GM12878 (cell line): Measurements from ENCODE around the gene ASAP3. TPM values are rescaled to one million over a fixed set of nuclear protein-coding genes. Genes with fewer than 3 reads are reported as not detected.

ENCODE experiments used
- ATAC-seq: fragments of 200-7000 bp; cut with Tn5 transposase; 3 replicates; pipeline ENCODE4 v1.9.1; 2020; ENCODE audit warnings: mild to moderate bottlenecking, moderate library complexity
- BruUV-seq: library from RNA; stranded (reverse); fragments of 400-500 nt; replicated peaks from 2 replicates; lab custom pipeline; 2021; lab: Mats Ljungman, UMichigan
- CTCF ChIA-PET: fragments of 300-600 bp; sonication (Branson Sonifier 250); formaldehyde crosslinking; extraction: SDS; loops from one replicate; lab custom pipeline; 2021; ENCODE audit warnings: inconsistent platforms; lab: Yijun Ruan, JAX
- POLR2A ChIA-PET: fragments of 350-600 bp; formaldehyde crosslinking; extraction: SDS; loops from one replicate; lab custom pipeline; 2021; ENCODE audit warnings: inconsistent platforms; lab: Charles Lee
- RAD21 ChIA-PET: fragments of 300-600 bp; sonication (Branson Sonifier 250); formaldehyde crosslinking; loops from one replicate; lab custom pipeline; 2023; ENCODE audit warnings: antibody characterized with exemption; ENCODE audit not compliant: unreplicated experiment; lab: Charles Lee
- SMC1A ChIA-PET: fragments of 300-600 bp; sonication (Branson Sonifier 250); formaldehyde crosslinking; loops from one replicate; lab custom pipeline; 2023; ENCODE audit not compliant: unreplicated experiment, uncharacterized antibody; lab: Charles Lee
- DNase-seq: peaks from one replicate; pipeline ENCODE4 v3.0.0-alpha.2; 2011; ENCODE audit warnings: low read depth, low spot score
- FAIRE-seq: peaks from 3 replicates; lab custom pipeline; 2011; peaks lifted over from hg19 to GRCh38; lab: Jason Lieb, UNC
- H2AFZ ChIP-seq: 2 replicates; pipeline ENCODE4 v1.6.0; 2011; ENCODE audit warnings: low read depth, low read length, control low read depth; ENCODE audit not compliant: control insufficient read depth
- H3K27ac ChIP-seq: 2 replicates; pipeline ENCODE4 v1.5.1; 2011; ENCODE audit warnings: control low read depth; ENCODE audit not compliant: control insufficient read depth, insufficient read depth
- H3K27me3 ChIP-seq, 2 experiments: replicated peaks in 1 of 2; 2 replicates each; pipeline versions ENCODE4 v1.6.0 to v1.6.1; 2011; ENCODE audit warnings: low read length in 1 of 2; ENCODE audit not compliant: control insufficient read depth in 2 of 2, insufficient read depth in 2 of 2
- H3K36me3 ChIP-seq, 2 experiments: 2 replicates each; pipeline ENCODE4 v1.5.1; 2011; ENCODE audit warnings: low read length in 1 of 2; ENCODE audit not compliant: control insufficient read depth in 2 of 2, insufficient read depth in 2 of 2
- H3K4me1 ChIP-seq: 2 replicates; pipeline ENCODE4 v1.6.1; 2011; ENCODE audit warnings: mild to moderate bottlenecking, low read length, moderate library complexity, mixed read lengths; ENCODE audit not compliant: control insufficient read depth, insufficient read depth
- H3K4me2 ChIP-seq: 2 replicates; pipeline ENCODE4 v1.6.0; 2011; ENCODE audit warnings: control low read depth; ENCODE audit not compliant: control insufficient read depth, insufficient read depth
- H3K4me3 ChIP-seq: fragments of 200-600 bp; sonication (generic); 2 replicates; pipeline ENCODE4 v1.5.1; 2016
- H3K79me2 ChIP-seq: 2 replicates; pipeline ENCODE4 v1.6.0; 2011; ENCODE audit warnings: low read length; ENCODE audit not compliant: control insufficient read depth, insufficient read depth
- H3K9ac ChIP-seq: 2 replicates; pipeline ENCODE4 v1.8.0; 2011; ENCODE audit warnings: low read length, control low read depth, mixed read lengths; ENCODE audit not compliant: control insufficient read depth, insufficient read depth
- H3K9me3 ChIP-seq: replicated peaks from 3 replicates; pipeline ENCODE4 v1.5.1; 2011; ENCODE audit warnings: mild to moderate bottlenecking, low read length; ENCODE audit not compliant: control insufficient read depth, insufficient read depth
- H4K20me1 ChIP-seq: 2 replicates; pipeline ENCODE4 v1.6.0; 2011; ENCODE audit not compliant: control insufficient read depth, insufficient read depth
- CEBPB ChIP-seq, 2 experiments: fragments of 150-350 bp in 1 of 2; IDR thresholded peaks; 2 replicates each; pipeline ENCODE4 v1.6.1; 2012 to 2014; ENCODE audit warnings: low read depth in 2 of 2, low read length in 2 of 2, borderline replicate concordance in 1 of 2, inconsistent platforms in 1 of 2
- CREB1 ChIP-seq: IDR thresholded peaks from 2 replicates; pipeline ENCODE4 v1.6.1; 2012; ENCODE audit warnings: low read depth, mild to moderate bottlenecking, inconsistent platforms
- EGR1 ChIP-seq, 2 experiments: IDR thresholded peaks; 1 replicate in 1 of 2; 2 replicates in 1 of 2; pipeline ENCODE4 v1.6.1; 2011 to 2012; ENCODE audit warnings: low read depth in 2 of 2, low read length in 2 of 2, borderline replicate concordance in 1 of 2, mild to moderate bottlenecking in 1 of 2, moderate library complexity in 1 of 2
- KAT2A ChIP-seq: conservative IDR thresholded peaks from 2 replicates; pipeline ENCODE4 v1.6.1; 2011; ENCODE audit warnings: low read depth, low read length; ENCODE audit not compliant: control insufficient read depth
- NFXL1 ChIP-seq: fragments of 450-650 bp; IDR thresholded peaks from 2 replicates; pipeline ENCODE4 v1.6.1; 2017; ENCODE audit warnings: antibody characterized with exemption, mild to moderate bottlenecking, borderline replicate concordance
- NR2C2 ChIP-seq: IDR thresholded peaks from 2 replicates; pipeline ENCODE4 v1.6.1; 2011; ENCODE audit warnings: borderline replicate concordance, low read depth; ENCODE audit not compliant: control insufficient read depth, insufficient read length
- SMAD1 ChIP-seq: fragments of 450-650 bp; IDR thresholded peaks from 2 replicates; pipeline ENCODE4 v1.6.1; 2018; ENCODE audit warnings: mild to moderate bottlenecking, low read depth; ENCODE audit not compliant: partially characterized antibody
- SMAD5 ChIP-seq: IDR thresholded peaks from 2 replicates; pipeline ENCODE4 v1.6.1; 2016; ENCODE audit warnings: antibody characterized with exemption, low read depth
- SREBF2 ChIP-seq: IDR thresholded peaks from 2 replicates; pipeline ENCODE4 v1.6.1; 2012; ENCODE audit warnings: mild to moderate bottlenecking, low read length
- WGBS: methylation state at CpG from one replicate; pipeline ENCODE4 v1.1.6; 2016; ENCODE audit warnings: low lambda C conversion rate; ENCODE audit not compliant: insufficient replicate concordance, insufficient coverage; ENCODE audit errors: missing lambda C conversion rate; 5-methylcytosine and 5-hydroxymethylcytosine counted together
- in situ Hi-C: fragments of 300-500 bp; cut with MboI; formaldehyde crosslinking; loops from 9 replicates; pipeline ENCODE4 v1.14.3; 2018; ENCODE audit warnings: mixed read lengths
- intact Hi-C: fragments of 100-400 bp; cut with micrococcal nuclease; formaldehyde crosslinking; loops from one replicate; pipeline ENCODE4 v1.14.2; 2022; ENCODE audit not compliant: unreplicated experiment
- polyA plus RNA-seq, 11 experiments: library from polyadenylated mRNA; depleted of rRNA in 4 of 11; unstranded in 6 of 11; stranded (reverse) in 5 of 11; fragments of >200 nt; fragmentation: Nextera tagmentation in 4 of 11; fragmentation: Illumina TruSeq in 1 of 11; extraction: Ambion mirVana in 4 of 11; extraction: Trizol in 1 of 11; gene quantifications; 1 replicate in 1 of 11; 2 replicates in 10 of 11; pipeline versions ENCODE4 v1.2.1 to v1.2.3, GENCODE V29; 2011 to 2016; ENCODE audit warnings: inconsistent platforms in 2 of 11, missing spikeins in 2 of 11, low read depth in 1 of 11
- total RNA-seq, 4 experiments: library from RNA; depleted of rRNA in 3 of 4; stranded (reverse); fragments of >200 nt in 3 of 4; fragmentation: Illumina TruSeq in 1 of 4; extraction: Trizol in 1 of 4; gene quantifications; 2 replicates each; pipeline versions ENCODE4 v1.2.1 to v1.2.3, GENCODE V29; 2013 to 2021
- TF ChIP-seq, protein P1 (sequence below), 3 experiments: IDR thresholded peaks in 2 of 3; conservative IDR thresholded peaks in 1 of 3; 2 replicates each; pipeline ENCODE4 v1.5.1; 2011; ENCODE audit warnings: low read depth in 3 of 3, low read length in 3 of 3, mild to moderate bottlenecking in 3 of 3, control low read depth in 2 of 3, moderate library complexity in 2 of 3, inconsistent platforms in 1 of 3, mixed read lengths in 1 of 3; ENCODE audit not compliant: control insufficient read depth in 2 of 3, insufficient read depth in 1 of 3; ENCODE audit errors: extremely low read depth in 1 of 3
- TF ChIP-seq, protein P2 (sequence below): fragments of 450-650 bp; IDR thresholded peaks from 2 replicates; pipeline ENCODE4 v1.6.1; 2017; ENCODE audit warnings: antibody characterized with exemption, mild to moderate bottlenecking, moderate library complexity
- TF ChIP-seq, protein P3 (sequence below): fragments of 450-650 bp; IDR thresholded peaks from 2 replicates; pipeline ENCODE4 v1.6.1; 2014; ENCODE audit warnings: mild to moderate bottlenecking
- TF ChIP-seq, protein P4 (sequence below): fragments of 150-350 bp; IDR thresholded peaks from 2 replicates; pipeline ENCODE4 v1.6.1; 2014; ENCODE audit warnings: mild to moderate bottlenecking, low read depth, low read length

Gene ASAP3
- total and polyA plus RNA-seq, 10 of the 15 experiments (the other 5 are each of a cell fraction or from before 2014, with no cell fraction given): 0.04 to 0.92 (median 0.34) TPM; not detected in 1

DNA sequence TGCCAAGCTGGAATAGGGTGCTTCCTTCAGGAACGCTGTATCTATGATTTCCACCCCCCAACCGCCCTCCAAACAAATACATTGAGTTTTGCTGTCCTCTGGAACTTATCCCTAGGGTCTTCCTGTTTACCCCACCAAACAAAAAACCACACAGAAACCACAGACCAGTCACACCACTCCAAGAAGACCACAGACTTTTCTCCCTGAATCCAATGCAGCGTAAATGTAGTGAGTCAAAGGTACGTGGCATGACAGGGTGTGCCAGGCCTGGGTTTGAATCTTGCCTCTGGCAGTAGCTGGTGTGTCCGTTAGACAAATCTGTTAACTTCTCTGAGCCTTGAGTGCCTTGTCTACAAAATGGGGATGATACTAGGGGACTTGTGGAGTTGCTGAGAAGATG, 27.8 kb downstream of the ASAP3 start (continued):
- TF ChIP-seq, protein P1, sequence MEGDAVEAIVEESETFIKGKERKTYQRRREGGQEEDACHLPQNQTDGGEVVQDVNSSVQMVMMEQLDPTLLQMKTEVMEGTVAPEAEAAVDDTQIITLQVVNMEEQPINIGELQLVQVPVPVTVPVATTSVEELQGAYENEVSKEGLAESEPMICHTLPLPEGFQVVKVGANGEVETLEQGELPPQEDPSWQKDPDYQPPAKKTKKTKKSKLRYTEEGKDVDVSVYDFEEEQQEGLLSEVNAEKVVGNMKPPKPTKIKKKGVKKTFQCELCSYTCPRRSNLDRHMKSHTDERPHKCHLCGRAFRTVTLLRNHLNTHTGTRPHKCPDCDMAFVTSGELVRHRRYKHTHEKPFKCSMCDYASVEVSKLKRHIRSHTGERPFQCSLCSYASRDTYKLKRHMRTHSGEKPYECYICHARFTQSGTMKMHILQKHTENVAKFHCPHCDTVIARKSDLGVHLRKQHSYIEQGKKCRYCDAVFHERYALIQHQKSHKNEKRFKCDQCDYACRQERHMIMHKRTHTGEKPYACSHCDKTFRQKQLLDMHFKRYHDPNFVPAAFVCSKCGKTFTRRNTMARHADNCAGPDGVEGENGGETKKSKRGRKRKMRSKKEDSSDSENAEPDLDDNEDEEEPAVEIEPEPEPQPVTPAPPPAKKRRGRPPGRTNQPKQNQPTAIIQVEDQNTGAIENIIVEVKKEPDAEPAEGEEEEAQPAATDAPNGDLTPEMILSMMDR (IDR thresholded peaks at IDR 0.05 in 2 of 3, conservative IDR thresholded peaks at IDR 0.05 in 1 of 3; ENCODE audit: control insufficient read depth in 2 of 3, extremely low read depth in 1 of 3, insufficient read depth in 1 of 3, low read depth in 3 of 3, low read length in 3 of 3): no peak
- TF ChIP-seq, protein P2, sequence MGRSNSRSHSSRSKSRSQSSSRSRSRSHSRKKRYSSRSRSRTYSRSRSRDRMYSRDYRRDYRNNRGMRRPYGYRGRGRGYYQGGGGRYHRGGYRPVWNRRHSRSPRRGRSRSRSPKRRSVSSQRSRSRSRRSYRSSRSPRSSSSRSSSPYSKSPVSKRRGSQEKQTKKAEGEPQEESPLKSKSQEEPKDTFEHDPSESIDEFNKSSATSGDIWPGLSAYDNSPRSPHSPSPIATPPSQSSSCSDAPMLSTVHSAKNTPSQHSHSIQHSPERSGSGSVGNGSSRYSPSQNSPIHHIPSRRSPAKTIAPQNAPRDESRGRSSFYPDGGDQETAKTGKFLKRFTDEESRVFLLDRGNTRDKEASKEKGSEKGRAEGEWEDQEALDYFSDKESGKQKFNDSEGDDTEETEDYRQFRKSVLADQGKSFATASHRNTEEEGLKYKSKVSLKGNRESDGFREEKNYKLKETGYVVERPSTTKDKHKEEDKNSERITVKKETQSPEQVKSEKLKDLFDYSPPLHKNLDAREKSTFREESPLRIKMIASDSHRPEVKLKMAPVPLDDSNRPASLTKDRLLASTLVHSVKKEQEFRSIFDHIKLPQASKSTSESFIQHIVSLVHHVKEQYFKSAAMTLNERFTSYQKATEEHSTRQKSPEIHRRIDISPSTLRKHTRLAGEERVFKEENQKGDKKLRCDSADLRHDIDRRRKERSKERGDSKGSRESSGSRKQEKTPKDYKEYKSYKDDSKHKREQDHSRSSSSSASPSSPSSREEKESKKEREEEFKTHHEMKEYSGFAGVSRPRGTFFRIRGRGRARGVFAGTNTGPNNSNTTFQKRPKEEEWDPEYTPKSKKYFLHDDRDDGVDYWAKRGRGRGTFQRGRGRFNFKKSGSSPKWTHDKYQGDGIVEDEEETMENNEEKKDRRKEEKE: no peak
- TF ChIP-seq, all 136 proteins: peak for 0

DNA sequence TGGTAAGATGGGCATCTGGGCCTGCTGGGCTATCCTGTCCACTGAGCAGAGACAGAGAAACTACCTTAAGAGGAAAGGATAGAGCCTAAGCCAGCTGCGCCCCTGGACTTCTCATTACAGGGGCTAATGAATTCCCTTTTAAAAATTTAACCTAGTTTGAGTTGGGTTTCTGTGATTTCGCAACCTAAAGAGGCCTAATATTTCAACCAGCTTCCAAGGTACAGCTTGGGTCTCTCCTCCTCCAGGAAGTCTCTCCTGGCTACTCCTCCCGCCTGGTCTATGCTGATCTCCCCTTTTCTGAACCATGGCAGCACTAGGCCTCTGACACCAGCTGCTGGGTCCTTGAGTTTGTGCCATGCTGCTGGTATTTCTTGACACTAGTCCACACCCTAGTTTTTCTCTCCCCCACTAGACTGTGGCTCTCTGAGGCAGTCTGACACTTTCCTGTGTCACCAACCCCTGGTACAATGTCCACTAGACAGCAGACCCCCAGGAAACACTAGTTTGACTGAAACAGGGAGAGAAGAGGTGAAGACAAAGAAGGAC, 30.5 kb downstream of the ASAP3 start:
- ATAC-seq: no peak
- Histone ChIP-seq H4K20me1 (no peaks in the 10 kb centered on the region), H3K36me3 (no peaks in the 10 kb centered on the region), H3K4me3 (no peak overlapping the region), H3K27me3 (peaks cover 2 to 3% of the 10 kb centered on the region in 2 experiments; a peak in 3 of 4 replicates), H3K79me2 (no peaks in the 10 kb centered on the region), H2AFZ (no peak overlapping the region), H3K9ac (no peak overlapping the region), H3K9me3 (no peaks in the 10 kb centered on the region), H3K27ac (no peak overlapping the region), H3K4me2 (no peak overlapping the region), H3K4me1 (no peaks in the 10 kb centered on the region)
- SMC1A ChIA-PET: no interaction called here
- WGBS: 22% methylated on average over 3 of the region's 3 CpGs
- CTCF ChIA-PET: no interaction called here
- no peak for DNase-seq
- intact Hi-C loops (no loop called here), in situ Hi-C loops (no loop called here)
- no TSS peak for BruUV-seq
- POLR2A ChIA-PET: no interaction called here
- FAIRE-seq: no peak
- RAD21 ChIA-PET: no interaction called here
- TF ChIP-seq CEBPB (IDR thresholded peaks at IDR 0.05; ENCODE audit: borderline replicate concordance in 1 of 2, low read depth in 2 of 2, low read length in 2 of 2): no peak
- TF ChIP-seq CREB1: no peak
- no peak for TF ChIP-seq SREBF2
- TF ChIP-seq, protein P3, sequence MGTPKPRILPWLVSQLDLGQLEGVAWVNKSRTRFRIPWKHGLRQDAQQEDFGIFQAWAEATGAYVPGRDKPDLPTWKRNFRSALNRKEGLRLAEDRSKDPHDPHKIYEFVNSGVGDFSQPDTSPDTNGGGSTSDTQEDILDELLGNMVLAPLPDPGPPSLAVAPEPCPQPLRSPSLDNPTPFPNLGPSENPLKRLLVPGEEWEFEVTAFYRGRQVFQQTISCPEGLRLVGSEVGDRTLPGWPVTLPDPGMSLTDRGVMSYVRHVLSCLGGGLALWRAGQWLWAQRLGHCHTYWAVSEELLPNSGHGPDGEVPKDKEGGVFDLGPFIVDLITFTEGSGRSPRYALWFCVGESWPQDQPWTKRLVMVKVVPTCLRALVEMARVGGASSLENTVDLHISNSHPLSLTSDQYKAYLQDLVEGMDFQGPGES: no peak
- no peak for TF ChIP-seq SMAD1
- no peak for TF ChIP-seq KAT2A
- TF ChIP-seq, protein P4, sequence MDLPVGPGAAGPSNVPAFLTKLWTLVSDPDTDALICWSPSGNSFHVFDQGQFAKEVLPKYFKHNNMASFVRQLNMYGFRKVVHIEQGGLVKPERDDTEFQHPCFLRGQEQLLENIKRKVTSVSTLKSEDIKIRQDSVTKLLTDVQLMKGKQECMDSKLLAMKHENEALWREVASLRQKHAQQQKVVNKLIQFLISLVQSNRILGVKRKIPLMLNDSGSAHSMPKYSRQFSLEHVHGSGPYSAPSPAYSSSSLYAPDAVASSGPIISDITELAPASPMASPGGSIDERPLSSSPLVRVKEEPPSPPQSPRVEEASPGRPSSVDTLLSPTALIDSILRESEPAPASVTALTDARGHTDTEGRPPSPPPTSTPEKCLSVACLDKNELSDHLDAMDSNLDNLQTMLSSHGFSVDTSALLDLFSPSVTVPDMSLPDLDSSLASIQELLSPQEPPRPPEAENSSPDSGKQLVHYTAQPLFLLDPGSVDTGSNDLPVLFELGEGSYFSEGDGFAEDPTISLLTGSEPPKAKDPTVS: no peak
- TF ChIP-seq EGR1 (IDR thresholded peaks at IDR 0.05; ENCODE audit: borderline replicate concordance in 1 of 2, low read depth in 2 of 2, low read length in 2 of 2): no peak
- no peak for TF ChIP-seq NFXL1
- TF ChIP-seq SMAD5: no peak
- TF ChIP-seq NR2C2: no peak
